K562 (cell line): Measurements from ENCODE around the gene ZNF862. TPM values are rescaled to one million over a fixed set of nuclear protein-coding genes. Genes with fewer than 3 reads are reported as not detected.

Experiments
- ATAC-seq: fragments of 200-7000 bp; cut with Tn5 transposase; 3 replicates; pipeline ENCODE4 v1.9.1; 2020; ENCODE audit warnings: moderate library complexity
- BruUV-seq: library from RNA; stranded (reverse); fragments of 400-500 nt; replicated peaks from 2 replicates; lab custom pipeline; 2021; lab: Mats Ljungman, UMichigan
- CTCF ChIA-PET: fragments of 300-600 bp; formaldehyde crosslinking; extraction: SDS; loops from one replicate; lab custom pipeline; 2021; ENCODE audit warnings: low intra/inter-chr PET ratio; lab: Yijun Ruan, JAX
- POLR2A ChIA-PET: fragments of 300-600, 350-650 bp; sonication (Branson Sonifier 250); formaldehyde crosslinking; extraction: SDS; loops from one replicate; lab custom pipeline; 2021; ENCODE audit warnings: antibody characterized with exemption, inconsistent platforms; lab: Yijun Ruan, JAX
- DNase-seq, 4 experiments: peaks; one replicate each; pipeline versions ENCODE4 v3.0.0 to v3.0.0-alpha.2; 2011 to 2018; ENCODE audit warnings: low spot score in 3 of 4, mixed read lengths in 3 of 4; ENCODE audit errors: extremely low read depth in 1 of 4
- FAIRE-seq: peaks from 2 replicates; lab custom pipeline; 2011; peaks lifted over from hg19 to GRCh38; lab: Jason Lieb, UNC
- H2AFZ ChIP-seq: 2 replicates; pipeline ENCODE4 v1.6.0; 2011; ENCODE audit warnings: low read depth, low read length, control low read depth, inconsistent platforms
- H3K27ac ChIP-seq: fragments of 200-600 bp; 3 replicates; pipeline ENCODE4 v1.8.0; 2011; ENCODE audit warnings: low read depth, mild to moderate bottlenecking, control low read depth, inconsistent platforms, low read length, moderate library complexity, mixed read lengths; ENCODE audit errors: extremely low read depth
- H3K27me3 ChIP-seq, 2 experiments: fragments of 300-600 bp in 1 of 2; 2 replicates in 1 of 2; 3 replicates in 1 of 2; pipeline versions ENCODE4 v1.6.0 to v1.8.0; 2011; ENCODE audit warnings: inconsistent platforms in 2 of 2, low read length in 2 of 2, mild to moderate bottlenecking in 1 of 2, mixed read lengths in 1 of 2, moderate library complexity in 1 of 2; ENCODE audit not compliant: control insufficient read depth in 2 of 2, insufficient read depth in 2 of 2
- H3K36me3 ChIP-seq: fragments of 300-600 bp; 3 replicates; pipeline ENCODE4 v1.8.0; 2011; ENCODE audit warnings: mild to moderate bottlenecking, low read length, inconsistent platforms; ENCODE audit not compliant: control insufficient read depth, insufficient read depth
- H3K4me1 ChIP-seq, 2 experiments: fragments of 200-600 bp in 1 of 2; replicated peaks in 1 of 2; 2 replicates in 1 of 2; 3 replicates in 1 of 2; pipeline versions ENCODE4 v1.5.1 to v1.8.0; 2011; ENCODE audit warnings: inconsistent platforms in 2 of 2, low read length in 2 of 2, mild to moderate bottlenecking in 1 of 2, mixed read lengths in 1 of 2, moderate library complexity in 1 of 2; ENCODE audit not compliant: control insufficient read depth in 2 of 2, insufficient read depth in 2 of 2
- H3K4me2 ChIP-seq: 2 replicates; pipeline ENCODE4 v1.6.1; 2011; ENCODE audit warnings: low read length, control low read depth, inconsistent platforms, mixed read lengths; ENCODE audit not compliant: insufficient read depth
- H3K4me3 ChIP-seq: fragments of 200-600 bp; sonication (generic), shearing (Covaris generic); 2 replicates; pipeline ENCODE4 v1.5.1; 2016; ENCODE audit warnings: control low read depth, inconsistent platforms
- H3K79me2 ChIP-seq: fragments of 200-600 bp; 3 replicates; pipeline ENCODE4 v1.8.0; 2011; ENCODE audit warnings: low read length, inconsistent platforms; ENCODE audit not compliant: control insufficient read depth, insufficient read depth
- H3K9ac ChIP-seq, 2 experiments: 2 replicates each; pipeline versions ENCODE4 v1.6.0 to v1.6.1; 2011; ENCODE audit warnings: low read depth in 2 of 2, low read length in 2 of 2, control low read depth in 1 of 2, inconsistent platforms in 1 of 2, mild to moderate bottlenecking in 1 of 2, mixed read lengths in 1 of 2; ENCODE audit not compliant: insufficient read depth in 1 of 2
- H3K9me1 ChIP-seq: one replicate; pipeline ENCODE4 v1.6.0; 2011; ENCODE audit warnings: inconsistent platforms, mild to moderate bottlenecking, low read length, moderate library complexity; ENCODE audit not compliant: control insufficient read depth, insufficient read depth
- H3K9me3 ChIP-seq: replicated peaks from 2 replicates; pipeline ENCODE4 v1.5.1; 2011; ENCODE audit warnings: low read depth, low read length, inconsistent platforms; ENCODE audit not compliant: control insufficient read depth, insufficient read depth
- H4K20me1 ChIP-seq: replicated peaks from 2 replicates; pipeline ENCODE4 v1.6.1; 2011; ENCODE audit warnings: low read length, inconsistent platforms, mixed read lengths; ENCODE audit not compliant: control insufficient read depth, insufficient read depth
- ETS2 ChIP-seq: IDR thresholded peaks from 2 replicates; pipeline ENCODE4 v1.6.1; 2016; ENCODE audit warnings: borderline replicate concordance, missing genetic modification characterization, mild to moderate bottlenecking, moderate library complexity, missing compliant biosample characterization; ENCODE audit not compliant: poor library complexity, severe bottlenecking
- LEF1 ChIP-seq: fragments of 450-650 bp; IDR thresholded peaks from 2 replicates; pipeline ENCODE4 v1.6.1; 2016; ENCODE audit warnings: mild to moderate bottlenecking
- ZBTB17 ChIP-seq: fragments of 450-650 bp; formaldehyde crosslinking; IDR thresholded peaks from 2 replicates; pipeline ENCODE4 v1.4.0; 2020; ENCODE audit warnings: mild to moderate bottlenecking
- WGBS: fragments of 100-300 bp; shearing (Covaris generic); methylation state at CpG from one replicate; pipeline ENCODE4 v1.1.6; 2016; ENCODE audit warnings: low coverage, mixed read lengths; ENCODE audit not compliant: insufficient coverage; ENCODE audit errors: missing lambda C conversion rate; 5-methylcytosine and 5-hydroxymethylcytosine counted together
- in situ Hi-C: fragments of 300-500 bp; cut with MboI; formaldehyde crosslinking; loops from 4 replicates; pipeline ENCODE4 v1.15.0; 2018; ENCODE audit warnings: inconsistent platforms, mixed read lengths
- intact Hi-C: fragments of 100-400 bp; cut with micrococcal nuclease; formaldehyde crosslinking; loops from 2 replicates; pipeline ENCODE4 v1.14.2; 2022
- polyA plus RNA-seq, 8 experiments: library from polyadenylated mRNA; depleted of rRNA in 4 of 8; stranded (reverse) in 5 of 8; unstranded in 3 of 8; fragments of >200 nt; fragmentation: Nextera tagmentation in 2 of 8; fragmentation: Illumina TruSeq in 1 of 8; extraction: Ambion mirVana in 2 of 8; extraction: Trizol in 1 of 8; gene quantifications; 2 replicates each; pipeline versions ENCODE4 v1.2.1 to v1.2.3, GENCODE V29; 2011 to 2014; ENCODE audit warnings: inconsistent platforms in 1 of 8, missing spikeins in 1 of 8
- total RNA-seq, 7 experiments: library from RNA; depleted of rRNA in 6 of 7; stranded (reverse); fragments of >200 nt in 6 of 7; fragmentation: Illumina TruSeq in 2 of 7; extraction: Trizol in 2 of 7; gene quantifications; 2 replicates each; pipeline versions ENCODE4 v1.2.1 to v1.2.3, GENCODE V29; 2011 to 2021; ENCODE audit warnings: low replicate concordance in 1 of 7
- TF ChIP-seq, protein P1 (sequence below), 2 experiments: IDR thresholded peaks in 1 of 2; conservative IDR thresholded peaks in 1 of 2; 2 replicates each; pipeline ENCODE4 v1.6.1; 2016; ENCODE audit warnings: low read depth in 2 of 2, mild to moderate bottlenecking in 1 of 2, missing compliant biosample characterization in 1 of 2, missing genetic modification characterization in 1 of 2, moderate library complexity in 1 of 2
- TF ChIP-seq, protein P2 (sequence below): fragments of 450-650 bp; IDR thresholded peaks from 2 replicates; pipeline ENCODE4 v1.6.1; 2018; ENCODE audit warnings: mild to moderate bottlenecking, low read depth; ENCODE audit not compliant: partially characterized antibody

Gene ZNF862
- total and polyA plus RNA-seq, 9 of the 15 experiments (the other 6 are each of a cell fraction or from before 2014, with no cell fraction given): 1.1 to 3.9 (median 2.6) TPM

DNA sequence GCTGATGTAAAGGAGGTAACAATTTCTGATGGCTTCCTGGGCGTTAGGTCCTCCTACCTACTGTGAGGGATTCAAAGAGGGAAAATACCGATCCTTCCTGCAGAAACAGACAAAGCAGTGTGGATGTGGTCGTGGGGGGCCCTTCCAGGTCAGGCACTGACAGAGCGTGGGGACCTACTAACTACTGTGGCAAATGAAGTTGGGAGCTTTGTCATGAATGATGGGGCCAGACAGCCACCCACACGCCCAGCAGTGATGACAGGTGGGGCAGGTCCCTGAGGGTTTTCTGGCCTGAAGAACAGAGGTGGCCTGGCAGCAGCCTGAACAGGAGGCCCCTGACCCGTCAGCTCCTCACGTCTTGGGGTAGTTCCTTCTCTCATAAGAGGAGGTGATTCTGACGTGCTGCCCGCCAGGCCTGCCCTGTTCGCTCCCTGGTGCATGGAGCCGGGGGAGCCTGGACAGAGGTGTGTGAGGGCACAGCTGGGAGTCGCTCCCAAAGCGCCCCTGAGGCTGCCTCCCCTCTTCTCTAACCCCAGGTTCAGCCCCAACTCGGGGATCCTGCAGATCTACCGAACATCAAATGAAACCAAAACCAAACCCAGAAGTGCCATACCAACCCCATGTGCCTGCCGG lies 39.8 kb downstream of the ZNF862 start:
- CTCF ChIA-PET: no interaction called here
- H4K20me1 ChIP-seq: no peaks in the 10 kb centered on the region
- H3K9me3 ChIP-seq: no peaks in the 10 kb centered on the region
- in situ Hi-C loops (no loop called here), intact Hi-C loops (no loop called here)
- H3K4me3 ChIP-seq: no peak overlapping the region
- ATAC-seq (no peak), FAIRE-seq (no peak), DNase-seq (no peak)
- no peaks in the 10 kb centered on the region for H3K9me1 ChIP-seq
- 0 out of 4 replicates have a peak overlapping the region, but pooled peaks of 1 of the 2 experiments have one; percentile 19 for H3K9ac ChIP-seq
- H3K4me1 ChIP-seq: peaks cover 8 to 33% of the 10 kb centered on the region in 2 experiments; a peak in 3 of 5 replicates
- TF ChIP-seq LEF1: no peak
- TF ChIP-seq, protein P1, sequence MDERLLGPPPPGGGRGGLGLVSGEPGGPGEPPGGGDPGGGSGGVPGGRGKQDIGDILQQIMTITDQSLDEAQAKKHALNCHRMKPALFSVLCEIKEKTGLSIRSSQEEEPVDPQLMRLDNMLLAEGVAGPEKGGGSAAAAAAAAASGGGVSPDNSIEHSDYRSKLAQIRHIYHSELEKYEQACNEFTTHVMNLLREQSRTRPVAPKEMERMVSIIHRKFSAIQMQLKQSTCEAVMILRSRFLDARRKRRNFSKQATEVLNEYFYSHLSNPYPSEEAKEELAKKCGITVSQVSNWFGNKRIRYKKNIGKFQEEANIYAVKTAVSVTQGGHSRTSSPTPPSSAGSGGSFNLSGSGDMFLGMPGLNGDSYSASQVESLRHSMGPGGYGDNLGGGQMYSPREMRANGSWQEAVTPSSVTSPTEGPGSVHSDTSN (CRISPR knock-in tag; IDR thresholded peaks at IDR 0.05; ENCODE audit: low read depth): no peak
- TF ChIP-seq, protein P1 (tag; conservative IDR thresholded peaks at IDR 0.05; ENCODE audit: low read depth): no peak
- no peak for TF ChIP-seq ETS2 (tag)
- TF ChIP-seq, protein P2, sequence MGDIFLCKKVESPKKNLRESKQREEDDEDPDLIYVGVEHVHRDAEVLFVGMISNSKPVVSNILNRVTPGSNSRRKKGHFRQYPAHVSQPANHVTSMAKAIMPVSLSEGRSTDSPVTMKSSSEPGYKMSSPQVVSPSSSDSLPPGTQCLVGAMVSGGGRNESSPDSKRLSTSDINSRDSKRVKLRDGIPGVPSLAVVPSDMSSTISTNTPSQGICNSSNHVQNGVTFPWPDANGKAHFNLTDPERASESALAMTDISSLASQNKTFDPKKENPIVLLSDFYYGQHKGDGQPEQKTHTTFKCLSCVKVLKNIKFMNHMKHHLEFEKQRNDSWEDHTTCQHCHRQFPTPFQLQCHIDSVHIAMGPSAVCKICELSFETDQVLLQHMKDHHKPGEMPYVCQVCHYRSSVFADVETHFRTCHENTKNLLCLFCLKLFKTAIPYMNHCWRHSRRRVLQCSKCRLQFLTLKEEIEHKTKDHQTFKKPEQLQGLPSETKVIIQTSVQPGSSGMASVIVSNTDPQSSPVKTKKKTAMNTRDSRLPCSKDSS: no peak
- TF ChIP-seq ZBTB17: no peak
- TF ChIP-seq, all 486 proteins: peak for 0
- 37% methylated on average over 16 of the region's 16 CpGs for WGBS
- POLR2A ChIA-PET: interaction anchor here (0.6 kb wide), 1 partner anchor 291 kb away, joined by 4 read pairs; no protein-coding TSS in a partner anchor
- no peak overlapping the region for H3K4me2 ChIP-seq
- peaks cover 0 to 24% of the 10 kb centered on the region in 2 experiments; a peak in 2 of 5 replicates for H3K27me3 ChIP-seq
- no peak overlapping the region for H2AFZ ChIP-seq
- no peak overlapping the region for H3K27ac ChIP-seq
- H3K36me3 ChIP-seq: no peaks in the 10 kb centered on the region
- BruUV-seq: no TSS peak
- no peaks in the 10 kb centered on the region for H3K79me2 ChIP-seq
